ENCODE results near the gene TM9SF1. TPM values are rescaled to one million over a fixed set of nuclear protein-coding genes. Genes with fewer than 3 reads are reported as not detected.
A peak's percentile ranks its signal among the peaks of the same experiment; 100 is the strongest.

TM9SF1 gene
- total RNA-seq, 1 donor from 2014 or later, result 47.4 TPM

DNA sequence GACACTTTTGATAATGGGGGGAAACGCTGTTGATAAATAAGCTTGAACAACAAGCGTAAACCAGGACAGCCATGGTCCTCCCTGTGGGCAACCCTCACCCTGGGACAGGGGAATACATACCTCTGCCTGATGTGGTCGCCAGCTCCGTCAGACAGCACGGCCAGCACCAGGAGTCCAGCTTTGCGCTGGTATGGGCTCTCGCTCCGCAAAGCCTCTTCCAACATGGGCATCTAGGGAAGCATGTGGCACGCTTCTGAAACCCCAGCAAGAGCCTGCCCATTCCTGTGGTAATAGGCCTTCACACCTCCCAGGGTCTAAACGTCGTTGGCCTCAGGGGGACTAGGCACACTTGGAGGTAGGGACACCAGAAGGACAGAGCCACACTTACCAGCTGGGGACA, 9.5 kb downstream of the TM9SF1 start:
- H3K36me3 Mint-ChIP-seq (ENCODE audit: low read depth), result peaks cover 5% of the 10 kb centered on the region
- H3K4me3 Mint-ChIP-seq, result peak overlapping the region; percentile 67
- H3K27ac Mint-ChIP-seq (ENCODE audit: unreplicated experiment), result no peak overlapping the region
- DNase-seq (ENCODE audit: low read depth, low spot score), result no peak
- H3K9me3 Mint-ChIP-seq, result no peaks in the 10 kb centered on the region
- TF ChIP-seq, protein P1, sequence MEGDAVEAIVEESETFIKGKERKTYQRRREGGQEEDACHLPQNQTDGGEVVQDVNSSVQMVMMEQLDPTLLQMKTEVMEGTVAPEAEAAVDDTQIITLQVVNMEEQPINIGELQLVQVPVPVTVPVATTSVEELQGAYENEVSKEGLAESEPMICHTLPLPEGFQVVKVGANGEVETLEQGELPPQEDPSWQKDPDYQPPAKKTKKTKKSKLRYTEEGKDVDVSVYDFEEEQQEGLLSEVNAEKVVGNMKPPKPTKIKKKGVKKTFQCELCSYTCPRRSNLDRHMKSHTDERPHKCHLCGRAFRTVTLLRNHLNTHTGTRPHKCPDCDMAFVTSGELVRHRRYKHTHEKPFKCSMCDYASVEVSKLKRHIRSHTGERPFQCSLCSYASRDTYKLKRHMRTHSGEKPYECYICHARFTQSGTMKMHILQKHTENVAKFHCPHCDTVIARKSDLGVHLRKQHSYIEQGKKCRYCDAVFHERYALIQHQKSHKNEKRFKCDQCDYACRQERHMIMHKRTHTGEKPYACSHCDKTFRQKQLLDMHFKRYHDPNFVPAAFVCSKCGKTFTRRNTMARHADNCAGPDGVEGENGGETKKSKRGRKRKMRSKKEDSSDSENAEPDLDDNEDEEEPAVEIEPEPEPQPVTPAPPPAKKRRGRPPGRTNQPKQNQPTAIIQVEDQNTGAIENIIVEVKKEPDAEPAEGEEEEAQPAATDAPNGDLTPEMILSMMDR (conservative IDR thresholded peaks at IDR 0.05), result no peak
- H3K27me3 Mint-ChIP-seq (ENCODE audit: low read depth), result peaks cover 3% of the 10 kb centered on the region
- H3K4me1 Mint-ChIP-seq, result peaks cover 23% of the 10 kb centered on the region

DNA sequence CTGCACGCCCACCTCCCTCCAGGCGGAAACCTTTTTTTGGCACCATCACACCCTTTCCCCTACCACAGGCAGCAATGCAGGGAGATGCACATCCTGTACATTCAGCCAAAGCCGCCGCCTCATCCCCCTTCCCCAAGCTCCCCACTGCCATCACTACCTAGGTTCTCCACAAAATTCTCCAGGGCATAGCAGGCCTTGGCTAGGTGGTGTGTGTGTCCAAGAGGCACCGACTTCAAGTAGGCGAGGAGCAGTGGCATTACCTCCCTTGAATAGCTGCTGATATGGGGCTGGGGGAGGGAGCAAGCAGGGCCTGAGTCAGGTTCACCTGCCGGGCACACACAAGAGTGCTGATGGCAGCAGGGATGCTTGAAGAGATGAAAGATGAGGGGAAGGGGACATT, 10.2 kb downstream of the TM9SF1 start:
- Mint-ChIP-seq H3K36me3 (ENCODE audit: low read depth) (peaks cover 5% of the 10 kb centered on the region), H3K4me3 (peak overlapping the region; percentile 44), H3K27ac (ENCODE audit: unreplicated experiment) (no peak overlapping the region), H3K27me3 (ENCODE audit: low read depth) (peaks cover 3% of the 10 kb centered on the region), H3K4me1 (peaks cover 24% of the 10 kb centered on the region), H3K9me3 (no peaks in the 10 kb centered on the region)
- TF ChIP-seq, protein P1 (conservative IDR thresholded peaks at IDR 0.05), result no peak
- DNase-seq (ENCODE audit: low read depth, low spot score), result no peak

DNA sequence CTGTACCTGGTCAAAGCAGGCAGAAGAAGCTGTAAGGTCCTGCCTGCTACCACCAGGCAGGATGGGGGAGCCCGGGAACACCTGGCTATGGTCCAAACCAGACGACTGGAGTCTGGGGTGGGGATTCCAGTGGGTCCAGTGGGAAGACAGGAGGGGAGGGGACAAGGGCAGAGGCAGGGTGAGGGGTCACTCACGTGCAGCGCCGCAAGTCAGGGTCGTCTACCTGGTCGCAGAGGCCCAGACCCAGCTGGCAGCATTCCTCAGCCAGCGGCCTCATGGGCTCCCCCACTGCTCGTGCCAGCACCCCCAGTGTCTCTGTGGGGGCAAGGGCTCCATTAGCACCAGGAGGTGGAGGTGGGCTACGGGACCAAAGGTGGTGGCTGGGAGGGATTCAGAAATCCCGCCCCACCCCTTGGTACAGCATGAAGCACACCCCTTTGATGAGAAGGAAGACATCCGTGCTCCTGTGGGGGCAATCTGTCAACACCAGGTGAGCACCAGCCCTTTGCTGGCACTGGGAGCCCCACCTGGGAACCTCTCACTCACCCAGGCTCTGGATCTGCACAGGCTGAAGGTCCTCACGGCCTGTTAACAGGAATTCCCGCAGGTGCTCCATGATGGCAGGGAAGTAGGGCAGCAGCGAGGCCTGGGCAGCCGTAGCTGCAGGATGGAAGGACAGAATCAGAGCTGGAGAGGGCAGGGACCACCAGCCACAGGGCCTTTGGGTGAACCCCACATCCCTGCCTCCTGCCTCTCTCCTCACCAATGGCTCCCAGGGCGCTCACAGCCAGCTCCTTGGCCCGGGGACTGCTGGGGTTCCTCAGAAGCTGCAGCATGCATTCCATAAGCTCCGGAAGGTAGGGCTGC, 10.9 kb downstream of the TM9SF1 start:
- Mint-ChIP-seq H3K36me3 (ENCODE audit: low read depth) (peaks cover 8% of the 10 kb centered on the region), H3K4me1 (peaks cover 25% of the 10 kb centered on the region), H3K27ac (ENCODE audit: unreplicated experiment) (no peak overlapping the region), H3K9me3 (no peaks in the 10 kb centered on the region), H3K27me3 (ENCODE audit: low read depth) (peaks cover 5% of the 10 kb centered on the region), H3K4me3 (peak overlapping the region; percentile 38)
- TF ChIP-seq, protein P1 (conservative IDR thresholded peaks at IDR 0.05), result no peak
- no peak for DNase-seq (ENCODE audit: low read depth, low spot score)

DNA sequence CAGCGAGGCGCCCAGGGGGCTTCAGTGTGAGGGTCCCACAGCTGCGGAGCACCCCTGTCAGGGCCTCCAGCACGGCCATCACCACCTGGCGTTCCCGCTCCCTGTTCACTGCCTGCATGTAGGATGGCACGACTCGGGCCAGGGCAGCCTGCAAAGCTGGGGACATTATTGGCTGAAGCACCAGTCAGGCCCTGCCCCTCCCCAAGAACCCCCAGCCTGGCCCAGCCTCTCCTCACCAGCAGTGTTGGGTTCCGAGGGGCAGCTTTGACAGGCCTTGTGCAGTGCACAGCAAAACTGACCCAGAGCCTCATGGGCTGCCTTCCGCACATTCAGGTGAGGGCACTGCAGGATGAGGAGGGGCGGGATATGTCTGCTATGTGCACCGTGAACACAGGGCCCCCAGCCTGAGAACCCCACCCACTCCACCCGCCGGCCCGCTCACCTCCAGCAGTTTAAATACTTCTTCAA, 12.2 kb downstream of the TM9SF1 start:
- Mint-ChIP-seq H3K27ac (ENCODE audit: unreplicated experiment) (no peak overlapping the region), H3K9me3 (no peaks in the 10 kb centered on the region), H3K36me3 (ENCODE audit: low read depth) (peaks cover 6% of the 10 kb centered on the region)

DNA sequence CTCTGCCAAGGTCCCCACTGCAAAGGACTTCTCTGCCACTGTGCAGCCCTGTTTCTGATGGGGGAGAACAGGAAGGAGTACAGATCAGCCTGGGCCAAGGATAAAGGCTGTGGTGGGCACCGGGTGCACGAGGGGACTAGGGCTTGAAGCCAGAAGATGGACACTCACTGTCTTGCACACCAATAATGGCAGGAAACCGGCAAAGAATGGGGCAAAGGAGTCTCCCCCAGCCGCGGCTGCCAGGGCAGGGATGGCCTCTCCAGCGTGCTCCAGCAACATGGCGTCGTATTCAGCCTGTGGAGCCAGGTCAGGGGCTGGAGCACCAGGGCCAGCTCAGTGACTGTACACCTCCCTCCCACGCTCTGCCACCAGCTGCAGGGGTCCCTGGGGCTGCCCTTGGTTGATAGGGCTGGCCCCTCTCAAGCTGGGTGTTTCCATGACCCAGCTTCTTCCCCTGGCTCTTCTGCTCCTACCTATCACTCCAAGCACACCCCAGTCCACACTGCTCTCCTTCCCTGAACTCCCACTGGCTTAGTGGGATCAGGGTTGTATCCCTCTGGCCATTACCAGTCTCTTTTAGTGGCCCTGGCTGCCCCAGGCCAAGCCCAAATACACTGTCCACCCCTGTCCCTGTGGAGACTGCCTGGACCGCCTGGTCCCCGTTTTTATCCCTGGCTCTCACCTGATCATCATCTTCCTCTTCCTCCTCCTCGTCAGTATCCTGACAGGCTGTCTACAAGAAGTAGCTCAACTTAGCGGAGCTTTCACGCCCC, 12.9 kb downstream of the TM9SF1 start:
- H3K27me3 Mint-ChIP-seq (ENCODE audit: low read depth), result peaks cover 2% of the 10 kb centered on the region
- no peak for DNase-seq (ENCODE audit: low read depth, low spot score)
- H3K4me1 Mint-ChIP-seq, result peaks cover 7% of the 10 kb centered on the region
- no peak overlapping the region for H3K27ac Mint-ChIP-seq (ENCODE audit: unreplicated experiment)
- peaks cover 6% of the 10 kb centered on the region for H3K36me3 Mint-ChIP-seq (ENCODE audit: low read depth)
- TF ChIP-seq, protein P1 (conservative IDR thresholded peaks at IDR 0.05), result no peak
- no peaks in the 10 kb centered on the region for H3K9me3 Mint-ChIP-seq
- peak overlapping the region; percentile 51 for H3K4me3 Mint-ChIP-seq

More for the DNA sequence above, 12.2 kb downstream of the TM9SF1 start:
- Mint-ChIP-seq H3K4me1 (peaks cover 14% of the 10 kb centered on the region), H3K27me3 (ENCODE audit: low read depth) (peaks cover 2% of the 10 kb centered on the region), H3K4me3 (peak overlapping the region; percentile 47)
- no peak for DNase-seq (ENCODE audit: low read depth, low spot score)
- TF ChIP-seq, protein P1 (conservative IDR thresholded peaks at IDR 0.05), result no peak
